Nucleus accumbens (tissue), 56 donors: ENCODE results near the gene FBXL7.

Experiments
- DNase-seq, 56 donors: peaks; one replicate each; lab custom pipeline; 2025; lab: John Stamatoyannopoulos, UW

Gene FBXL7

GRCh38 chr5:15694696-15695214, 194.8 kb downstream of the FBXL7 start:
- no peak for DNase-seq

- DNase-seq: no peak
Observed at GRCh38 chr5:15695215-15695731, 195.3 kb downstream of the FBXL7 start.

- DNase-seq: no peak
Observed at GRCh38 chr5:15700373-15700772, 200.4 kb downstream of the FBXL7 start.

GRCh38 chr5:15702102-15702501, 202.1 kb downstream of the FBXL7 start:
- no peak for DNase-seq

- DNase-seq: no peak
Observed at GRCh38 chr5:15703901-15704300, 203.9 kb downstream of the FBXL7 start.

GRCh38 chr5:15704397-15704947, 204.5 kb downstream of the FBXL7 start:
- DNase-seq: no peak

GRCh38 chr5:15707631-15708030, 207.7 kb downstream of the FBXL7 start:
- DNase-seq: no peak

- DNase-seq: no peak
Observed at GRCh38 chr5:15711892-15712291, 211.9 kb downstream of the FBXL7 start.

- DNase-seq: no peak
Observed at GRCh38 chr5:15715535-15715934, 215.6 kb downstream of the FBXL7 start.

- DNase-seq: no peak
Observed at GRCh38 chr5:15715967-15716366, 216.0 kb downstream of the FBXL7 start.

GRCh38 chr5:15717001-15717400, 217.0 kb downstream of the FBXL7 start:
- DNase-seq: no peak

- no peak for DNase-seq
Observed at GRCh38 chr5:15718421-15719179, 218.6 kb downstream of the FBXL7 start.

GRCh38 chr5:15719784-15720183, 219.8 kb downstream of the FBXL7 start:
- peak in 1 of 56 donors; percentile 8 for DNase-seq

- DNase-seq: no peak
Observed at GRCh38 chr5:15720515-15720914, 220.5 kb downstream of the FBXL7 start.

- no peak for DNase-seq
Observed at GRCh38 chr5:15722305-15722704, 222.3 kb downstream of the FBXL7 start.

GRCh38 chr5:15727375-15727774, 227.4 kb downstream of the FBXL7 start:
- DNase-seq: no peak

- no peak for DNase-seq
Observed at GRCh38 chr5:15728811-15729210, 228.8 kb downstream of the FBXL7 start.

GRCh38 chr5:15731699-15732098, 231.7 kb downstream of the FBXL7 start:
- no peak for DNase-seq

GRCh38 chr5:15734058-15734457, 234.1 kb downstream of the FBXL7 start:
- no peak for DNase-seq

- no peak for DNase-seq
Observed at GRCh38 chr5:15737036-15737821, 237.2 kb downstream of the FBXL7 start.
